NCI-H2196 treated with DMSO at 0.1 percent for 48 hours (cell line): ENCODE measurements around the gene WARS2.

Experiments used
- DNase-seq: peaks from one replicate; lab custom pipeline; 2025; ENCODE audit not compliant: unreplicated experiment; lab: John Stamatoyannopoulos, UW

WARS2 gene

GRCh38 chr1:119038363-119038762, 102.1 kb downstream of the WARS2 start:
- no peak for DNase-seq

GRCh38 chr1:119034359-119034758, 106.1 kb downstream of the WARS2 start:
- DNase-seq: no peak

GRCh38 chr1:119032986-119033385, 107.5 kb downstream of the WARS2 start:
- DNase-seq: no peak

- DNase-seq: no peak
Measured at GRCh38 chr1:119027759-119028158, 112.7 kb downstream of the WARS2 start.

GRCh38 chr1:119026956-119027355, 113.5 kb downstream of the WARS2 start:
- no peak for DNase-seq

GRCh38 chr1:119015547-119015946, 124.9 kb downstream of the WARS2 start:
- DNase-seq: no peak

- no peak for DNase-seq
Measured at GRCh38 chr1:119012383-119012782, 128.1 kb downstream of the WARS2 start.

- no peak for DNase-seq
Measured at GRCh38 chr1:119011706-119012105, 128.7 kb downstream of the WARS2 start.

- no peak for DNase-seq
Measured at GRCh38 chr1:119011116-119011515, 129.3 kb downstream of the WARS2 start.

- no peak for DNase-seq
Measured at GRCh38 chr1:119010201-119010600, 130.3 kb downstream of the WARS2 start.

GRCh38 chr1:119009312-119009655, 131.2 kb downstream of the WARS2 start:
- no peak for DNase-seq

- peak; percentile 3 for DNase-seq
Measured at GRCh38 chr1:119008483-119009311, 131.8 kb downstream of the WARS2 start.

- no peak for DNase-seq
Measured at GRCh38 chr1:119007670-119008482, 132.6 kb downstream of the WARS2 start.

GRCh38 chr1:119007339-119007669, 133.1 kb downstream of the WARS2 start:
- no peak for DNase-seq

- no peak for DNase-seq
Measured at GRCh38 chr1:119006406-119007279, 133.8 kb downstream of the WARS2 start.

GRCh38 chr1:119005724-119006405, 134.6 kb downstream of the WARS2 start:
- no peak for DNase-seq

GRCh38 chr1:119004781-119005180, 135.7 kb downstream of the WARS2 start:
- no peak for DNase-seq

- DNase-seq: no peak
Measured at GRCh38 chr1:119004129-119004527, 136.3 kb downstream of the WARS2 start.

- DNase-seq: no peak
Measured at GRCh38 chr1:119003413-119004128, 136.9 kb downstream of the WARS2 start.

- no peak for DNase-seq
Measured at GRCh38 chr1:119002028-119002686, 138.3 kb downstream of the WARS2 start.
